Measurements from ENCODE around the gene OLFM2.

OLFM2 gene

DNA sequence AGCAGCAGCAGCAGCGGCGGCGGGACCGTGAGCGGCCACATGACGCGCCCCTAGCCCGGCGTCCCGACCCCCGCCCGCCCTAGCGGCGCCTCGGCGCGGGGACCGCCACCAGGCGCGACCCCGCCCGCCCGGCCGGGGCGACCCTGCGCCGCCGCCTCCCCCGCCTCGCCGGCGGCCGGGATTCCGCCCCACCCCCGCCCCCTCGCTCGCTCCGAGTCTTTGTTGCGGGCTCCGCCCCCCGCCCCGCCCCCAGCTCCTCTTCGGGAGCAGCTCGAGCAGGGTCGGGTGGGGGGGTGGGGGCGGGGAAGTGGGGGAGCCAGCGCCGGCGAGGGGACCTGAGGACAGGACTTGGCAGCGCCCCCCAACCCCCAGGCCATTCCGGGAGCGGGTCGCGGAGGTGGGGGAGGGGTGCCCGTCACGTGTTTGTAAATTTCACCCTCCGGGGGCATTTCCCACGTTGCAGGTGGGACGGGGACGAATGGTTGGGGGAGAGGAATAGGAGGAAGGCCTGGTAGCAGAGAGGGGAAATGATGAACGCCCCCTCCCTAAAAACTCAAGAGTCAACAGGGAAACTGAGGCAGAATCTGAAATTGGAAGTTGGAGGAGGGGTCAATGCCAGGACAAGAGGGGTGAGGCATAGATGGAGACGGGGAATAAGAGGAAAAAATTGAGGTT, at the start of gene OLFM2:
TSS of gene OLFM2 (minus strand) at position 190 of the 675 bp plus-strand sequence. CDS start at position 41, 149 bp downstream.
- in situ Hi-C loops (cut with MboI; ENCODE audit: low sequenced_read_pairs): loop anchor here (10.0 to 25.0 kb wide), 2 partner anchors 308 to 451 kb away; partner anchors contain the start of gene TYK2

DNA sequence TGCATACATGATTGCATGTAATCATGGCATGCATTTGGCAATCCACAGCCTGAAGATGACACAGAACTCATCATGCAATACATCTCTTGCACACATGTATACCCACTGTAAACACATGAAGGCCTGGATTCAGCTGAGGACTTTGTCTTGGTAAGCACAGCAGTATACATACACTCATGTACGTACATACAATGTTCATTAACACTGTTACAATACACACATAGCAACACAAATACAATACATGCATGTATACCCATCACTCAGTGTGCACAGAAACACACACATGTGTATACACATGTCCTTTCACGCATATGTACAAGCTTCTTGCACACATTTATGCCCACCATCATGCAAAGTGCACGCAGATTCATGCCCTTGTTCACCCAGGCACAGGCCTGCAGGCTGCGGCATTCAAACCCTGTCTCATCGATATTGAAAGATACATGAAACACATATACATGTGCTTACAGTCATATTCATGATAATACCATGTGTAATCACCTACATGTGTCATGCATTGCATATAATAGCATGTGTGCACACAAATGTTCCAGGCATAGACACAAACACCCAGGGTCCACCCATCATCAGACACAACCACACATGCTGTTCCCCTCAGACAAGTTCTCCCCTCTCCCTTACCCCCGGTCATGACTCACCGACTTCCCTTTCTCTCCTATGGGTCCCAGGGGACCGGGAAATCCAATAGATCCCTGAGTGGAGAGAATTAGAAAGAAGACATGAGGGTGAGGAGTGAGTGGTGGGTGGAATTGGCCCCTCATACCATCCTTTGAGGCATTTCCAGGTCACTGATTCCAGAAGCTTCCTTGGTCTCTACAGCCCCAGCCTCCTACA, 45.3 kb upstream of the OLFM2 start:
- in situ Hi-C loops (cut with MboI; ENCODE audit: low sequenced_read_pairs): no loop called here

DNA sequence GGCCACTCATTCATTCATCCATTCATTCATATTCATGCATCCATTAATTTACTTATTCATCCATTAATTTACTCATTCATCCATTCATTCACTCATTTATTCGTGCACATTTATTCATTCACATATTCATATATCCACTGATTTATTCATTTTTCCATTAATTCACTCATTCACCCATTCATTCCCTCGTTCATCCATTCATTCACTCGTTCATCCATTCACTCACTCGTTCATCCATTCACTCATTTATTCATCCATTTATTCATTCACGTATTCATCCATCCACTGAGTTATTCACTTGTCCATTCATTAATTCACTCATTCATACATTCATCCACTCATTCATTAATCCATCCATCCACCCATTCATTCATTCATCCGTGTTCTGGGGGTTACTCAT, 35.8 kb upstream of the OLFM2 start:
- in situ Hi-C loops (cut with MboI; ENCODE audit: low sequenced_read_pairs): no loop called here

DNA sequence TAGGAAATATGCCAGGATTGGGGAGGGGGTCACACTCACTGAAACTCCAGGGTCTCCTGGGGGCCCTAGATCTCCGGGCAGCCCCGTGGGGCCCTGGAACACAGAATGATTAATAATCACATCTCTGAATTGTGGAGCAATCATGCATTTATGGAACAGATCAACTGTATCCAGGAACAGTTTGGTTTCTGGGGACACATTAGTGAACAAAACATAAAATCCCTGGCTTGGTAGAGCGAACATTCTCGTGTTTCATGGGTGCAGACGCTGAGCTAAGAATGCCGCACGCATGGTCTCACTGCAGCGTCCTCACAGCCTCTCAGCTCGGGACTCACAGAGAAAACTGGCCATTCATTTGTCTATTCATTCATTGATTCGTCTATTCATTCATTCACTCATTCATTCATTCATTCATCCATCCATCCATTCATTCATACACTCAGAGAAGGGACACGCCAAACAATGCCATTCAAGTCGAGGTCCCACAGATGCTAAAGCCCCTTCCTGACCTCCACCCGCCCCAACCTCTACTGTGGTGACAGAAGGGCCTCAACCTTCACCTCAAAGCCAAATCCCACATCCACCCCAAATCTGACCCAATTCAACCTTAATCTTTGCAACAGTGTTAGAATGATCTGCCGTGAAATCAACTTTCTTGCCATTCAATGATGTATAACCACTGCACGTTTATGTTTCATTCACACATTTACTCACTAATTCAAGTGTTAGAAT, 35.0 kb upstream of the OLFM2 start:
- in situ Hi-C loops (cut with MboI; ENCODE audit: low sequenced_read_pairs): no loop called here

DNA sequence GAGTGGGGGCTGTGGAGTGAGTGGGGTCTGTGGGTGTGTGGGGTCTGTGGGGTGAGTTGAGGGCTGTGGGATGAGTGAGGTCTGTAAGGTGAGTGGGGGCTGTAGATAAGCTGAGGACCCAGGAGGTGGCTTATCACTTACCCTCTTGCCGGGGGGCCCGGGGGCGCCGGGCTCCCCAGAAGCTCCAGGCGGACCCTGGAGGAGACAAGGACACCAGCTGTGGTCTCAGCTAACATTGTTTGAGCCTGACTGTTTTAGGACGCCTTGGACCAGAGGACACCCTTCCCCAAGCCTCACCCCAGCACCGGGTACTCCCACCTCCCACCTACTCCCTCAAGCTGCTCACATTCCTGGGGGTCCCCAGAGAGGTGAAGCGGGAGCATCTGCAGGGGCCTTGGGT, 34.2 kb upstream of the OLFM2 start:
- in situ Hi-C loops (cut with MboI; ENCODE audit: low sequenced_read_pairs): no loop called here

DNA sequence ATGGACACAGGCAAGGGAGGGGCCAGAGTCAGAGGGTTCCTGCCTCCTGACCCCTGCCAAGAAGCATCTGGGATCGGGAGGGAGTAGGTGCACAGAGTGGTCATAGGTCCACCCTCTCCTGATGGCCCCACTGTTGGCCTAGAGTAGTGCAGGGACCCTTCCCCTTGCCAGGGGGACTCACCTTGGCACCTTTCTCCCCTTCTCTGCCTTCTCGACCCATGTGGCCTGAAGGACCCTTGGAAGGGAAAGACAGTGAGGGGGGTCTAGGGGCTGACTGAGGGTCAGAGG, 33.3 kb upstream of the OLFM2 start:
- in situ Hi-C loops (cut with MboI; ENCODE audit: low sequenced_read_pairs): no loop called here

DNA sequence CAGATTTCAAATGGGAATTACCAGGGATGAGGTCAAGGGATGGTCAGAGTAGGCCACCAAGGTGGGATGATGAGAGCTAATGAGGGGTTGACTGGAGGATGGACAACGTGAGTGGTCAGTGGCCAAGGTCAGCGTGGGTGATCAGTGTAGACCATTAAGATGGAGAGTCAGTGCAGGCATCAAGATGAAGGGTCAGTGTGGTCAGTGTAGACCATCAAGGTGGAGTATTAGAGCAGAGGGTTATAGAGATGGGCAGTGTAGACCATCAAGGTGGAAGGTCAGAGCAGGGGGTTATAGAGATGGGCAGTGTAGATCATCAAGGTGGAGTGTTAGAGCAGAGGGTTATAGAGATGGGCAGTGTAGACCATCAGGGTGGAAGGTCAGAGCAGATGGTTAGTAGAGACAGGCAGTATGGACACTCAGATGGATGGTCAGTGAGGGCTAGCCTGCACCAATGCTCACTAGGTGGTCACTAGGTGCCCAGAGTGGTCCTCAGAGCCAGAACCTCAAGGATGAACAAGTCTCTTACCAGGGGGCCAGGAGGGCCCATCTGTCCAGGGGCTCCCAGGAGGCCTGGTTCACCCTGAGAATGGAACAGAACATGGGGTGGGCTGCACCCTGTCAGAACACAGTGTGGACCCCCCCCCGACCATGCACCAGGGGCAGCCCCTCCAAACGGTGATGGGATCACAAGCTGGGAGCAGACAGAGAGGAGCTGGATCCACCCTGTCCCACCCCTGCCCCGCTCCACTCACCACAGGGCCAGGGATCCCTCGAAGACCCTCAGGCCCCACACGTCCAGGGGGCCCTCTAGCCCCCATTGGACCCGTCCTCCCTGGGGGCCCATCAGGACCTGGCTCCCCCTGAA, 32.7 kb upstream of the OLFM2 start:
- in situ Hi-C loops (cut with MboI; ENCODE audit: low sequenced_read_pairs): no loop called here

DNA sequence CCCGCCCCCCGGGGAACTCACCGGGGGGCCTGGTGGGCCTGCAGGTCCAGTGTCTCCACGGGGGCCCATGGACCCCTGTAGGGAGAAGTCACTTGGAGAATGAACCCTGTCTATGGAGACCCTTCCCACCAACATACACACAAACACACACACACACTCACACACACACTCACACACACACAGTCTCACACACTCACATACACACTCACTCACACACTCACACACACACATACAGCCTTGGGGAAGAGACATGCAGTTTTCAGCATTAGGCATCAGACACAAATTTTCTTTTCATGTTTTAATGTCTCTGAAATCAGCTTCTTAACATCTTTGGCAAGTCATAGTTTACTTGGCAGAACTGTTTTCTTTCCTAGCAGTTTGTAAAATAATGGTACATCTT, 31.0 kb upstream of the OLFM2 start:
- in situ Hi-C loops (cut with MboI; ENCODE audit: low sequenced_read_pairs): no loop called here

DNA sequence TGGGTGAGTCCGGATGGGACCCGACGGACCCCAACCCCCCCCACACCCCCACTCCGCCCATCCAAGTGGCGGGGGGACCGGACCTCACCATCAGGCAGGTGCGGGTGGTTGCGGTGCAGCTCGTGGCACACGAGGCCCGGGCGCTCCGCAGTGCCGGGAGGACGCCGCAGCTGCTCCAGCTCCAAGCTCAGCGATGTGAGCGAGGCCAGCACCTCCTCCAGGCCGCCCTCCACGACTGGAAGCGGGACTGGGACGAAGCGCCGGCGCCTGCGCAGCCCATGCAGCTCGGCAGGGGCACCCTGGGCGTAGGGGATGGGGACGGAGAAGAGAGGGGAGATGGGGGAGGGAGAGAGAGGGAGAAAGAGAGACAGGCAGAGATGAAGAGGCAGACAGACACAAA, 30.1 kb upstream of the OLFM2 start:
- in situ Hi-C loops (cut with MboI; ENCODE audit: low sequenced_read_pairs): no loop called here

DNA sequence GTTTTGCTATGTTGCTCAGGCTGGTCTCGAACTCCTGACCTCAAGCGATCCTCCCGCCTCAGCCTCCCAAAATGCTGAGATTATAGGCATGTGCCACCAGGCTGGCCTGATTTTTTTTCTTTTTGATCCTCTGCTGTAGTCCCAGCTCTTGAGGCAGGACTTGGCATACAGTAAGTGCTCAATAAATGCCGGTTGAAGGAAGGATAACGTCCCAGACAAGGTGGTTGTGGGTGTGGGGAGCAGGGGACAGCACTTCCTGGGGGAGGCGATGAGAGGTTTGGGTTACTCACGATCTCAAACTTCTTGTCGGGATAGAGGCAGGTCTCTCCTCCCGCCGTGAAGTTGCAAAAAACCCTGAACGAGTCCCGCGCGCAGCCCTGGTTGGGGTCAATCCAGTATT, 29.7 kb upstream of the OLFM2 start:
- in situ Hi-C loops (cut with MboI; ENCODE audit: low sequenced_read_pairs): no loop called here

DNA sequence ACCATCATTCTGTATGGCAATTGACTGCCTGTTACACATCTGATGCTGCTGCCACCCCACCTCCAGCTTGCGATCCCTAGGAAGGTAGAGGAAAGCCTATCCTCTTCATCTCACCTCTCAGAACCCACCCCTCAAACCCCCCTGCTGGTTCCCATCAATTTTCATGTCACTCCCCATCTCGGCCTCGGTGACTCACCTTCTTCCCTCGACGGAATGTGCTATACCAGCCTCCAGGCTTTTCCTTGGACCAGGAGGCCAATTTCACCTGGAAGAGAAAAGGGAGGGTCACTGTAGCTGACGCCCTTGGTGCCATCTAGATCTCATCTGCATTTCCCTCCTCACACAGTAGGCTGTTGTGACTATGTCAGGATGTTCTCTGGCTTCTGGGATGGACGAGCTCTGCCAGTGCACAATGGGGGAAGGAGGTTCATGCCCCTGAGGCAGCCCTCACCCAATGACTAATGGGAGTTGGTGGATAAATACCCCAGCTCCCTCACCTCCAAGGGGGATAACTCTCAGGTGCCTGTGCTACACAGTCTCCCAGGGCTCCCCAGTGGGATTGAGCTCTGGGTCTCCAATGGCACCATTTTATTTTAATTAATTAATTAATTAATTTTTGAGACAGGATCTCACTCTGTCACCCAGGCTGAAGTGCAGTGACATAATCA, 26.4 kb upstream of the OLFM2 start:
- in situ Hi-C loops (cut with MboI; ENCODE audit: low sequenced_read_pairs): no loop called here

DNA sequence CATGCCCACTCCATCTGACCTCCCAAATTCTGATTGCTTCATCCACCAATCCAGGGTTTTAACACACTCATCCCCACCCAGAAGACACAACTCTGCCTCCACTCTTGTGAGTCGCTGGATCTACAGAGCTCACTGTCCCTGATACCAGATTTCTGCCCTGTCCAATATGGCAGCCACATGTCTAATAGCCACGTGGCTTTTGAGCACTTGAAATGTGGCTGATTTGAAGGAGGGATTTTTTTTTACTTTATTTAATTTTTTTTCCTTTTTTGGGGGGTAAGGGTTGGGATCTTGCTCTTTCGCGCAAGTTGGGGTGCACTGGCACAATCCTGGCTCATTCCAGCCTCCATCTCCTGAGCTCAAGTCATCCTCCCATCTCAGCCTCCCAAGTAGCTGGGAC, 24.8 kb upstream of the OLFM2 start:
- in situ Hi-C loops (cut with MboI; ENCODE audit: low sequenced_read_pairs): no loop called here

DNA sequence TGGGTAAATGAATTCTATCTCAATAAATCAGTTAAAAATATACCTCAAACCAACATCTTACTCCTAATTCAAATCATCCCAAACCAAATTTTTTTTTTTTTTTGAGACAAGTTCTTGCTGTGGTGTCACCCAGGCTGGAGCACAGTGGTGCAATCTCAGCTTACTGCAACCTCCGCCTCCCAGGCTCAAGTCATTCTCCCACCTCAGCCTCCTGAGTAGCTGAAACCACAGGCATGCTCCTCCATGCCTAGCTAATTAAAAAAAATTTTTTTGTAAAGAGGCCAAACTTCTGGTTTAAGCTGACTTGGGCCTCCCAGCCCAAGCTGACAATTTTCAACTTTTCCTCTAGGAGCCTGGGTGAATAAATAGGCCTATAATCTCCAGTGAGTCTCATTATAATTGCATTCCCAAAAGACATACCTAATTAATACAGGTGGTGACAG, 22.1 kb upstream of the OLFM2 start:
- in situ Hi-C loops (cut with MboI; ENCODE audit: low sequenced_read_pairs): no loop called here

DNA sequence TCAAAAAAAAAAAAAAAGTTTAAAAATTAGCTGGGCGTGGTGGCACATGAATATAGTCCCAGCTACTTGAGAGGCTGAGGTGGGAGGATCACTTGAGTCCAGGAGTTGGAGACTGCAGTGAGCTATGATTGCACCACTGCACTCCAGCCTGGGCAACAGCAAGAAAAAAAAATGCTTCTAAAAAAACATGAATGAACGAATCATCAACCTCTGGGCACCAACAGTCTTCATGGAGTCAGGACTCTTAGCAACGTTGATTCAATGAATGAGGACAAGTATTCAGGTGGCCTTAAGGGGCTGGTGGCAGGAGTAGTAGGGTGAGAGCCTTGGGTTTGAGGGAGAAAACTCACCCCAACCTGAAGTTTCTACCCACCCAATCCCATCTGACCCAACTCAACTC, 20.6 kb upstream of the OLFM2 start:
- in situ Hi-C loops (cut with MboI; ENCODE audit: low sequenced_read_pairs): no loop called here

DNA sequence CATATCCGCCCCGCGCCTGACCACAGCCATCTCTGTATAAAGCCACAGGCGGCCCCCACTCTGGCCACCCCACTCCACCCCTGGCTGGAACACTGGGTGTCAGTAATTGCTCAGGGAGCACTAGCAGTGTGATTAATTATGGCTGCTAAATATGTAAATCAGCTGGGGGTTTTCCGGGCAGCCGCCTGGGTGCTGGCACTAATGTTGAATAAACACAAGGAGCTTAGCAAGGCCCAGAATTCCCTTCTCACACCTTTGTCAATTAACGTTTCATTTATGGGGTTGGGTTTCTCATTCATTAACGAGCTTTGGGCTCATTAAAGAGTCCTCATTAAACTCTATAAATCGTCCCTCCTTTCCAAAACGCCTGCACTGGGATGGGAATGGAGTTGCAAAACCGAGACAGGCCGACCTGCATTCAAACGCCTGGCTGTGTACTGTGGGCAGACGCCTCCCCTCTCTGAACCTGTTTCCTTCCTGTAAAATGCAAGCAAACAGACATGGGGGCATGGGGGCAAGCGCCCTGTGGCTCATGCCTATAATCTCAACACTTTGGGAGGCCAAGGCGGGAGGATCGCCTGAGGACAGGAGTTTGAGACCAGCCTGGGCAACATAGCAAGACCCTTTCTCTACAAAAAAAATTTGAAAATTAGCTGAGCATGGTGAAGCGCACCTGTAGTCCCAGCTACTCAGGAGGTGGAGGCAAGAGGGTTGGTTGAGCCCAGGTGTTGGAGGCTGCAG, 17.7 kb upstream of the OLFM2 start:
- in situ Hi-C loops (cut with MboI; ENCODE audit: low sequenced_read_pairs): no loop called here

DNA sequence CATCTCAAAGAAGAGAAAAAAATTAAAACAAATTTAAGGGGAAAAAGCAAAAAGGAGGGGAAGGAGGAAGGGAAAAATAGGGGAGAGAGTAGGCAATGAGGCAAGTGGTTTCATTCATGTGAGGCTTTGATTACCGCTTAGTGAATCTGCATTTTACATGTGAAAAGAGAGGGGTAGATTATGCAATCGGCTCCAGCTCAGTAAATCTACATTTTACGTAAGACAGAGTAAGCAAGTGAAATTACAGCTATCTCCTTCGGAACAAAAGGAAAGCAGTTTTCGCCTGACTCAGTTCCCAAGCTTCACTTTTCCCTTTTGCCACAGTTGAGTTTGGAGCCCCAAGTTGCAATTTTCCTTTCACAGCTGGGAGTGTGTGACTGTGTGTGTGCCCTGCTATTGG, 16.0 kb upstream of the OLFM2 start:
- in situ Hi-C loops (cut with MboI; ENCODE audit: low sequenced_read_pairs): no loop called here

DNA sequence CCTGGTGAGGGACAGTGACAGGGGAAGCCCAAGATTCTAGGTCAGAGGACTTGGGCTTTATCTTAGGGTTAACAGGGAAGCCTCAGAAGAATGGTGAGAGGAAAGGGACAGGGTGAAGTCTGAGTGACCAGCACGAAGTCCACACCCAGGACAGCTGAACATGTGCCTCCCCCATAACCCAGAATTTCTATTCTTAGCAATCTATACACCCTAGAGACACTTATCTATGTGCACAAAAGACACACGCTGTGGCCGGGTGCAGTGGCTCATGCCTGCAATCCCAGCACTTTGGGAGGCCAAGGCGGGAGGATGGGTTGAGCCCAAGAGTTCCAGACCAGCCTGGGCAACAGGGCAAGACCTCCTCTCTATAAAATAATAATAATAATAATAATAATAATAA, 11.1 kb upstream of the OLFM2 start:
- in situ Hi-C loops (cut with MboI; ENCODE audit: low sequenced_read_pairs): loop anchor here (25.0 kb wide), 1 partner anchor 440 kb away; the partner anchor contains the start of gene TYK2

DNA sequence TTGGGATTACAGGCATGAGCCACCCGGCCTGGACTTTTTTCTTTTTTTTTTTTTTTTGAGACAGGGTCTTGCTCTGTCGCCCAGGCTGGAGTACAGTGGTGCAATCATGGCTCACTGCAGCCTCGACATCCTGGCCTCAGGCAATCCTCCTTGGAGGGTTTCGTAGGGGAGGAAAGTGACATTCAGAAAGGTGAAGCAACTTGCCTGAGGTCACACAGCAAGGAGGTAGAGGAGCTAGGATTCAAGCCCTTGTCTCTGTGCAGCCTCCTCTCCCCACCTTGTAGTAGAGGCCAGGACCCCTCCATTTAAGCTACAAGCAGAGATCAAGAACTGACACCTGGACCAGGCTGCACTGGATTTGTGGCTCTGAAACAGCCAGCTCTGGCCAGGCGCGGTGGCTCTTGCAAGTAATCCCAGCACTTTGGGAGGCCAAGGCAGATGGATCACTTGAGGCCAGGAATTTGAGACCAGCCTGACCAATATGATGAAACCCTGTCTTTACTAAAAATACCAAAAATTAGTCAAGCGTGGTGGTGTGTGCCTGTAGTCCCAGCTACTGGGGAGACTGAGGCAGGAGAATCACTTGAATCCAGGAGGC, 10.3 kb upstream of the OLFM2 start:
- in situ Hi-C loops (cut with MboI; ENCODE audit: low sequenced_read_pairs): loop anchor here (25.0 kb wide), 1 partner anchor 441 kb away; the partner anchor contains the start of gene TYK2

Data from HL-60/S4 treated with retinoic acid at 250 ng/mL for 4 days and 3 days (cell line).